HCT116 (cell line): ENCODE results near the gene TMTC1. TPM values are rescaled to one million over a fixed set of nuclear protein-coding genes. Genes with fewer than 3 reads are reported as not detected.

Experiments used
- ATAC-seq: fragments of 200-7000 bp; cut with Tn5 transposase; 2 replicates; pipeline ENCODE4 v1.9.1; 2020; ENCODE audit warnings: mild to moderate bottlenecking, moderate library complexity
- BruUV-seq: library from RNA; stranded (reverse); fragments of 400-500 nt; replicated peaks from 2 replicates; lab custom pipeline; 2021; lab: Mats Ljungman, UMichigan
- CTCF ChIA-PET: fragments of 300-600 bp; sonication (Branson Sonifier 250); formaldehyde crosslinking; loops from one replicate; lab custom pipeline; 2021; ENCODE audit warnings: antibody characterized with exemption; lab: Charles Lee
- POLR2A ChIA-PET: fragments of 300-600, 350-600 bp; sonication (Branson Sonifier 250); formaldehyde crosslinking; loops from one replicate; lab custom pipeline; 2021; ENCODE audit warnings: antibody characterized with exemption; lab: Charles Lee
- RAD21 ChIA-PET, 2 experiments: fragments of 300-600 bp; sonication (Branson Sonifier 250); formaldehyde crosslinking; loops; one replicate each; lab custom pipeline; 2023; ENCODE audit warnings: low total read pairs in 2 of 2; ENCODE audit not compliant: uncharacterized antibody in 2 of 2, unreplicated experiment in 2 of 2, low non-redundant PET in 1 of 2; lab: Charles Lee
- DNase-seq: peaks from one replicate; pipeline ENCODE4 v3.0.0-alpha.2; 2010; ENCODE audit warnings: low read depth, low spot score
- H2AFZ ChIP-seq: fragments of 200-600 bp; shearing (Covaris generic), sonication (generic); 2 replicates; pipeline ENCODE4 v1.6.1; 2017; ENCODE audit warnings: low read depth, mixed run types, mixed read lengths, antibody characterized with exemption, low read length; ENCODE audit not compliant: poor library complexity, severe bottlenecking
- H3K27ac ChIP-seq: 2 replicates; pipeline ENCODE4 v1.5.1; 2012; ENCODE audit warnings: low read depth, low read length
- H3K27me3 ChIP-seq: fragments of 200-600 bp; sonication (generic); 2 replicates; pipeline ENCODE4 v1.6.1; 2016; ENCODE audit warnings: mixed run types, low read length, mixed read lengths; ENCODE audit not compliant: insufficient read depth
- H3K36me3 ChIP-seq, 2 experiments: fragments of 200-500 bp in 1 of 2; fragments of 200-600 bp in 1 of 2; sonication (Bioruptor generic) in 1 of 2; sonication (generic) in 1 of 2; 2 replicates each; pipeline versions ENCODE4 v1.5.1 to v1.6.1; 2014 to 2016; ENCODE audit warnings: low read length in 2 of 2, inconsistent platforms in 1 of 2, mixed read lengths in 1 of 2, mixed run types in 1 of 2; ENCODE audit not compliant: insufficient read depth in 2 of 2, control insufficient read depth in 1 of 2
- H3K4me1 ChIP-seq, 2 experiments: fragments of 200-600 bp in 1 of 2; sonication (generic) in 1 of 2; 2 replicates each; pipeline versions ENCODE4 v1.5.1 to v1.6.1; 2012 to 2017; ENCODE audit warnings: low read length in 2 of 2, inconsistent platforms in 1 of 2, mild to moderate bottlenecking in 1 of 2, mixed read lengths in 1 of 2, mixed run types in 1 of 2, moderate library complexity in 1 of 2; ENCODE audit not compliant: insufficient read depth in 2 of 2, control insufficient read depth in 1 of 2
- H3K4me2 ChIP-seq: fragments of 200-600 bp; sonication (generic); 2 replicates; pipeline ENCODE4 v1.6.1; 2017; ENCODE audit warnings: mixed run types, low read length, mixed read lengths
- H3K4me3 ChIP-seq, 2 experiments: fragments of 200-600 bp in 1 of 2; sonication (generic) in 1 of 2; replicated peaks in 1 of 2; 2 replicates each; pipeline ENCODE4 v1.5.1; 2011 to 2016; ENCODE audit warnings: low read length in 2 of 2, control low read depth in 1 of 2, low read depth in 1 of 2, mild to moderate bottlenecking in 1 of 2, mixed read lengths in 1 of 2, mixed run types in 1 of 2
- H3K79me2 ChIP-seq: fragments of 200-600 bp; sonication (generic); 2 replicates; pipeline ENCODE4 v1.6.1; 2017; ENCODE audit warnings: mild to moderate bottlenecking, mixed run types, low read length, moderate library complexity, mixed read lengths; ENCODE audit not compliant: insufficient read depth
- H3K9ac ChIP-seq: fragments of 200-600 bp; sonication (generic); 2 replicates; pipeline ENCODE4 v1.6.1; 2016; ENCODE audit warnings: low read length, mixed read lengths
- H3K9me2 ChIP-seq: fragments of 200-600 bp; sonication (generic), shearing (Covaris generic); 2 replicates; pipeline ENCODE4 v1.6.1; 2017; ENCODE audit warnings: mixed run types, mild to moderate bottlenecking, moderate library complexity; ENCODE audit not compliant: insufficient read depth
- H3K9me3 ChIP-seq, 2 experiments: fragments of 200-500 bp in 1 of 2; fragments of 200-600 bp in 1 of 2; sonication (Bioruptor generic) in 1 of 2; sonication (generic) in 1 of 2; 2 replicates each; pipeline ENCODE4 v1.6.1; 2014 to 2017; ENCODE audit warnings: low read length in 2 of 2, mixed read lengths in 2 of 2, inconsistent platforms in 1 of 2, low read depth in 1 of 2, mild to moderate bottlenecking in 1 of 2, mixed run types in 1 of 2, moderate library complexity in 1 of 2; ENCODE audit not compliant: control insufficient read depth in 1 of 2, insufficient read depth in 1 of 2
- H4K20me1 ChIP-seq: fragments of 200-600 bp; sonication (generic), shearing (Covaris generic); 2 replicates; pipeline ENCODE4 v1.6.1; 2017; ENCODE audit warnings: mixed run types, mild to moderate bottlenecking, moderate library complexity; ENCODE audit not compliant: insufficient read depth
- ATF3 ChIP-seq: IDR thresholded peaks from 2 replicates; pipeline ENCODE4 v1.6.1; 2012
- EZH2 ChIP-seq: fragments of 200-600 bp; sonication (generic); IDR thresholded peaks from 2 replicates; pipeline ENCODE4 v1.6.1; 2017; ENCODE audit warnings: antibody characterized with exemption, mixed run types
- FOSL1 ChIP-seq: IDR thresholded peaks from 2 replicates; pipeline ENCODE4 v1.6.1; 2012; ENCODE audit warnings: low read depth
- POLR2AphosphoS5 ChIP-seq: IDR thresholded peaks from 2 replicates; pipeline ENCODE4 v1.6.1; 2011; ENCODE audit warnings: mild to moderate bottlenecking, low read depth, low read length, moderate library complexity
- SIN3A ChIP-seq: IDR thresholded peaks from 2 replicates; pipeline ENCODE4 v1.6.1; 2012; ENCODE audit warnings: low read depth
- SP1 ChIP-seq: IDR thresholded peaks from 2 replicates; pipeline ENCODE4 v1.6.1; 2012; ENCODE audit warnings: low read depth
- SRF ChIP-seq: IDR thresholded peaks from 2 replicates; pipeline ENCODE4 v1.6.1; 2012; ENCODE audit warnings: low read depth
- YY1 ChIP-seq: IDR thresholded peaks from 2 replicates; pipeline ENCODE4 v1.6.1; 2011; ENCODE audit warnings: low read length, low read depth, moderate library complexity, mild to moderate bottlenecking; ENCODE audit not compliant: insufficient replicate concordance; ENCODE audit errors: extremely low read depth
- intact Hi-C: fragments of 100-400 bp; cut with micrococcal nuclease; formaldehyde crosslinking; loops from 2 replicates; pipeline ENCODE4 v1.10.0; 2022
- total RNA-seq: library from RNA; stranded (reverse); gene quantifications from one replicate; pipeline ENCODE4 v1.2.1, GENCODE V29; 2021; ENCODE audit not compliant: unreplicated experiment
- TF ChIP-seq, protein P1 (sequence below), 3 experiments: fragments of 200-600 bp in 1 of 3; sonication (generic) in 1 of 3; IDR thresholded peaks in 2 of 3; conservative IDR thresholded peaks in 1 of 3; 2 replicates each; pipeline ENCODE4 v1.5.1; 2012 to 2017; ENCODE audit warnings: low read depth in 2 of 3, low read length in 2 of 3, antibody characterized with exemption in 1 of 3, borderline replicate concordance in 1 of 3, control low read depth in 1 of 3, mild to moderate bottlenecking in 1 of 3, mixed read lengths in 1 of 3, mixed run types in 1 of 3, moderate library complexity in 1 of 3; ENCODE audit not compliant: insufficient read depth in 1 of 3

TMTC1 gene
- total RNA-seq, 1 experiment from 2014 or later = 2.0 TPM

- Histone ChIP-seq H3K9me2 (no peaks in the 10 kb centered on the region), H2AFZ (no peak overlapping the region), H3K27me3 (no peaks in the 10 kb centered on the region), H3K36me3 (no peaks in the 10 kb centered on the region), H3K4me3 (no peak overlapping the region)
- no TSS peak for BruUV-seq
- RAD21 ChIA-PET = no interaction called here
- TF ChIP-seq FOSL1 (no peak), SIN3A (no peak), SRF (no peak), ATF3 (no peak), EZH2 (no peak), SP1 (no peak), YY1 (no peak), POLR2AphosphoS5 (no peak)
- TF ChIP-seq, all 23 proteins: peak for 0
- H3K4me2 ChIP-seq = no peak overlapping the region
- H3K79me2 ChIP-seq = no peaks in the 10 kb centered on the region
- no peak overlapping the region for H3K27ac ChIP-seq
- H3K9ac ChIP-seq = no peak overlapping the region
- ATAC-seq (no peak), DNase-seq (no peak)
- H3K4me1 ChIP-seq = no peaks in the 10 kb centered on the region
- H4K20me1 ChIP-seq = no peaks in the 10 kb centered on the region
- intact Hi-C loops = no loop called here
- POLR2A ChIA-PET = no interaction called here
- CTCF ChIA-PET = no interaction called here
- H3K9me3 ChIP-seq = no peaks in the 10 kb centered on the region
Measured at GRCh38 chr12:29706311-29706710, 77.4 kb downstream of the TMTC1 start.

GRCh38 chr12:29703528-29703927, 80.2 kb downstream of the TMTC1 start:
- Histone ChIP-seq H3K9me3 (no peaks in the 10 kb centered on the region), H3K4me1 (no peaks in the 10 kb centered on the region), H3K79me2 (no peaks in the 10 kb centered on the region), H3K27me3 (no peaks in the 10 kb centered on the region), H3K4me3 (no peak overlapping the region), H4K20me1 (no peaks in the 10 kb centered on the region), H3K27ac (no peak overlapping the region), H3K9ac (no peak overlapping the region), H2AFZ (no peak overlapping the region), H3K4me2 (no peak overlapping the region), H3K9me2 (no peaks in the 10 kb centered on the region), H3K36me3 (no peaks in the 10 kb centered on the region)
- ChIA-PET CTCF (no interaction called here), RAD21 (no interaction called here), POLR2A (no interaction called here)
- ATAC-seq (no peak), DNase-seq (no peak)
- BruUV-seq = no TSS peak
- intact Hi-C loops = no loop called here
- TF ChIP-seq EZH2 (no peak), SIN3A (no peak)
- TF ChIP-seq, protein P1, sequence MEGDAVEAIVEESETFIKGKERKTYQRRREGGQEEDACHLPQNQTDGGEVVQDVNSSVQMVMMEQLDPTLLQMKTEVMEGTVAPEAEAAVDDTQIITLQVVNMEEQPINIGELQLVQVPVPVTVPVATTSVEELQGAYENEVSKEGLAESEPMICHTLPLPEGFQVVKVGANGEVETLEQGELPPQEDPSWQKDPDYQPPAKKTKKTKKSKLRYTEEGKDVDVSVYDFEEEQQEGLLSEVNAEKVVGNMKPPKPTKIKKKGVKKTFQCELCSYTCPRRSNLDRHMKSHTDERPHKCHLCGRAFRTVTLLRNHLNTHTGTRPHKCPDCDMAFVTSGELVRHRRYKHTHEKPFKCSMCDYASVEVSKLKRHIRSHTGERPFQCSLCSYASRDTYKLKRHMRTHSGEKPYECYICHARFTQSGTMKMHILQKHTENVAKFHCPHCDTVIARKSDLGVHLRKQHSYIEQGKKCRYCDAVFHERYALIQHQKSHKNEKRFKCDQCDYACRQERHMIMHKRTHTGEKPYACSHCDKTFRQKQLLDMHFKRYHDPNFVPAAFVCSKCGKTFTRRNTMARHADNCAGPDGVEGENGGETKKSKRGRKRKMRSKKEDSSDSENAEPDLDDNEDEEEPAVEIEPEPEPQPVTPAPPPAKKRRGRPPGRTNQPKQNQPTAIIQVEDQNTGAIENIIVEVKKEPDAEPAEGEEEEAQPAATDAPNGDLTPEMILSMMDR (IDR thresholded peaks at IDR 0.05 in 2 of 3, conservative IDR thresholded peaks at IDR 0.05 in 1 of 3; ENCODE audit: borderline replicate concordance in 1 of 3, insufficient read depth in 1 of 3, low read depth in 2 of 3, low read length in 2 of 3) = no peak
